ENCODE measurements around the gene CTTN. TPM values are rescaled to one million over a fixed set of nuclear protein-coding genes. Genes with fewer than 3 reads are reported as not detected.

The CTTN gene
- total RNA-seq, 1 experiment from 2014 or later: 533 TPM

- intact Hi-C loops (cut with micrococcal nuclease; ENCODE audit: unreplicated experiment): no loop called here
- no TSS peak for BruUV-seq (replicated peaks)
- Histone ChIP-seq H3K79me2 (ENCODE audit: low read depth) (no peaks in the 10 kb centered on the region), H2AFZ (no peak overlapping the region), H3K4me3 (no peak overlapping the region), H3K27ac (no peak overlapping the region), H3K4me2 (no peak overlapping the region), H3K36me3 (ENCODE audit: low read depth) (no peaks in the 10 kb centered on the region), H3K9me2 (ENCODE audit: insufficient read depth) (no peaks in the 10 kb centered on the region), H3K9me3 (ENCODE audit: insufficient read depth, low read depth) (no peaks in the 10 kb centered on the region), H3K27me3 (ENCODE audit: insufficient read depth, low read depth) (no peaks in the 10 kb centered on the region), H3F3A (ENCODE audit: insufficient read depth, low read depth) (no peaks in the 10 kb centered on the region), H4K20me1 (ENCODE audit: insufficient read depth) (no peaks in the 10 kb centered on the region), H3K4me1 (replicated peaks; ENCODE audit: insufficient read depth) (no peaks in the 10 kb centered on the region)
- DNase-seq: no peak
- no peak for TF ChIP-seq CTCF (conservative IDR thresholded peaks at IDR 0.05)
- no peak for TF ChIP-seq EZH2 (IDR thresholded peaks at IDR 0.05; ENCODE audit: low read depth)
- CTCF ChIA-PET: no interaction called here
- POLR2A ChIA-PET (ENCODE audit: unreplicated experiment): no interaction called here
These were observed 75.8 kb downstream of the CTTN start for GRCh38 chr11:70473873-70474690.

- H3K9me2 ChIP-seq (ENCODE audit: insufficient read depth): no peaks in the 10 kb centered on the region
- no peak overlapping the region for H3K27ac ChIP-seq
- no peaks in the 10 kb centered on the region for H3K79me2 ChIP-seq (ENCODE audit: low read depth)
- H3K4me3 ChIP-seq: no peak overlapping the region
- DNase-seq: no peak
- ChIA-PET CTCF (no interaction called here), POLR2A (ENCODE audit: unreplicated experiment) (no interaction called here)
- H3K36me3 ChIP-seq (ENCODE audit: low read depth): no peaks in the 10 kb centered on the region
- no peak for TF ChIP-seq EZH2 (IDR thresholded peaks at IDR 0.05; ENCODE audit: low read depth)
- no peak for TF ChIP-seq CTCF (conservative IDR thresholded peaks at IDR 0.05)
- H3K4me2 ChIP-seq: no peak overlapping the region
- BruUV-seq (replicated peaks): no TSS peak
- intact Hi-C loops (cut with micrococcal nuclease; ENCODE audit: unreplicated experiment): no loop called here
- no peaks in the 10 kb centered on the region for H3K27me3 ChIP-seq (ENCODE audit: insufficient read depth, low read depth)
- H4K20me1 ChIP-seq (ENCODE audit: insufficient read depth): no peaks in the 10 kb centered on the region
- no peaks in the 10 kb centered on the region for H3K4me1 ChIP-seq (replicated peaks; ENCODE audit: insufficient read depth)
- H3F3A ChIP-seq (ENCODE audit: insufficient read depth, low read depth): no peaks in the 10 kb centered on the region
- no peaks in the 10 kb centered on the region for H3K9me3 ChIP-seq (ENCODE audit: insufficient read depth, low read depth)
- H2AFZ ChIP-seq: no peak overlapping the region
These were observed 76.4 kb downstream of the CTTN start for GRCh38 chr11:70474710-70475109.

GRCh38 chr11:70476669-70477068, 78.3 kb downstream of the CTTN start:
- Histone ChIP-seq H3K36me3 (ENCODE audit: low read depth) (no peaks in the 10 kb centered on the region), H3K4me2 (no peak overlapping the region), H3K9me2 (ENCODE audit: insufficient read depth) (no peaks in the 10 kb centered on the region), H3K27ac (no peak overlapping the region), H2AFZ (no peak overlapping the region), H3K27me3 (ENCODE audit: insufficient read depth, low read depth) (no peaks in the 10 kb centered on the region), H3K79me2 (ENCODE audit: low read depth) (no peaks in the 10 kb centered on the region), H3K4me3 (no peak overlapping the region), H4K20me1 (ENCODE audit: insufficient read depth) (no peaks in the 10 kb centered on the region), H3K4me1 (replicated peaks; ENCODE audit: insufficient read depth) (peaks cover 18% of the 10 kb centered on the region), H3K9me3 (ENCODE audit: insufficient read depth, low read depth) (no peaks in the 10 kb centered on the region), H3F3A (ENCODE audit: insufficient read depth, low read depth) (peaks cover 10% of the 10 kb centered on the region; the same call in 1 of the 2 replicates)
- intact Hi-C loops (cut with micrococcal nuclease; ENCODE audit: unreplicated experiment): no loop called here
- ChIA-PET CTCF (no interaction called here), POLR2A (ENCODE audit: unreplicated experiment) (no interaction called here)
- BruUV-seq (replicated peaks): no TSS peak
- no peak for TF ChIP-seq EZH2 (IDR thresholded peaks at IDR 0.05; ENCODE audit: low read depth)
- TF ChIP-seq CTCF (conservative IDR thresholded peaks at IDR 0.05): no peak
- no peak for DNase-seq

All from PC-9 (cell line).